ENCODE results near the gene EHD1.

Gene EHD1

DNA sequence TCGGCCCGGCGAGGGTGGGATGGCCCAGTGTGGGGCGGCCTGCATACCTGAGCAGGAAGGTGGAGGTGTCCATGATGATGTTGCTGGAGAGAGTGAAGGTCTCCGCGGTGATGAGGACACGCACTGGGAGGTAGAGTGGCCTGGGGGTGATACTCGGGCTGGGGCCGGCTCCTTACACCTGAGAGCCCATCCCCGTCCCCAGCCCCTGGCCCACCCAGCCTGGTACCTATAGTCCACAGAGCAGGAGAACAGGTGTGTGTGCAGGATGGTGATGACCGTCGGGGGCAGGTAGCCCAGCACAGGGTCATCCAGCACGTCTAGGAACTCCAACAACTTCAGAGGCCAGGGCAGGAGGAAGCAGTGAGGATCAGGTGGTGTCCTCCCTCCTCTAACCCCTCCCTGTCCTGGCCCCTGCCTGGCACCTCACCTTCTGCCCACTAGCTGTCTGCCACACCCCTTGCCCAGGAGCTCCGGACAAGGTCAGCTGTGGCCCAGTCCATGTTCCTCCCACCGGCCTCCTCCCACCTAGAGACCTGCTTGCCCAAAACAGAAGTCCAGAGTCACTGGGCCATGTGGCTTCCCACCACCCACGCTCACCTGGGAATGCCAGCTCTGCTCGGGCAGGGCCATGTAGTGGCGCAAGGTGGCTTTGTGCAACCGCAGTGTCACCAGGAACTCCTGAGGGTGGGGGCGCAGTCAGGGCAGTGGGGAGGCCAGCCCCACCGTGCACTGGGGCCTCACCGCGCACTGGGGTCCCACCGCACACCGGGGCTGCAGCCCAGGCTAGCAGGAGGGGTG lies 27.3 kb upstream of the EHD1 start:
- H3K4me3 ChIP-seq (ENCODE audit: severe bottlenecking) = no peak overlapping the region
- H3K4me1 ChIP-seq (ENCODE audit: insufficient read depth, poor library complexity, severe bottlenecking) = no peaks in the 10 kb centered on the region
- no peak for ATAC-seq (ENCODE audit: low read depth)
- no peaks in the 10 kb centered on the region for H3K9me3 ChIP-seq (ENCODE audit: severe bottlenecking)
- H3K27ac ChIP-seq (ENCODE audit: poor library complexity, severe bottlenecking) = no peak overlapping the region
- DNase-seq (ENCODE audit: low spot score) = no peak
- peaks cover 58% of the 10 kb centered on the region for H3K36me3 ChIP-seq (ENCODE audit: low read depth)
- H3K27me3 ChIP-seq (ENCODE audit: insufficient read depth, poor library complexity, severe bottlenecking) = no peaks in the 10 kb centered on the region
- no peak for TF ChIP-seq CTCF (IDR thresholded peaks at IDR 0.05; ENCODE audit: poor library complexity, severe bottlenecking)

GRCh38 chr11:64903291-64903833 lies 24.9 kb upstream of the EHD1 start:
- no peak for ATAC-seq (ENCODE audit: low read depth)
- Histone ChIP-seq H3K36me3 (ENCODE audit: low read depth) (peaks cover 45% of the 10 kb centered on the region), H3K27ac (ENCODE audit: poor library complexity, severe bottlenecking) (no peak overlapping the region), H3K9me3 (ENCODE audit: severe bottlenecking) (no peaks in the 10 kb centered on the region), H3K4me3 (ENCODE audit: severe bottlenecking) (no peak overlapping the region), H3K27me3 (ENCODE audit: insufficient read depth, poor library complexity, severe bottlenecking) (no peaks in the 10 kb centered on the region), H3K4me1 (ENCODE audit: insufficient read depth, poor library complexity, severe bottlenecking) (no peaks in the 10 kb centered on the region)
- no peak for TF ChIP-seq CTCF (IDR thresholded peaks at IDR 0.05; ENCODE audit: poor library complexity, severe bottlenecking)
- no peak for DNase-seq (ENCODE audit: low spot score)

GRCh38 chr11:64902102-64902900 lies 23.9 kb upstream of the EHD1 start:
- Histone ChIP-seq H3K9me3 (ENCODE audit: severe bottlenecking) (no peaks in the 10 kb centered on the region), H3K4me3 (ENCODE audit: severe bottlenecking) (no peak overlapping the region), H3K4me1 (ENCODE audit: insufficient read depth, poor library complexity, severe bottlenecking) (no peaks in the 10 kb centered on the region), H3K27me3 (ENCODE audit: insufficient read depth, poor library complexity, severe bottlenecking) (no peaks in the 10 kb centered on the region), H3K27ac (ENCODE audit: poor library complexity, severe bottlenecking) (no peak overlapping the region), H3K36me3 (ENCODE audit: low read depth) (peaks cover 41% of the 10 kb centered on the region)
- no peak for DNase-seq (ENCODE audit: low spot score)
- no peak for ATAC-seq (ENCODE audit: low read depth)
- no peak for TF ChIP-seq CTCF (IDR thresholded peaks at IDR 0.05; ENCODE audit: poor library complexity, severe bottlenecking)

GRCh38 chr11:64900774-64901173 lies 22.4 kb upstream of the EHD1 start:
- DNase-seq (ENCODE audit: low spot score) = no peak
- Histone ChIP-seq H3K4me3 (ENCODE audit: severe bottlenecking) (no peak overlapping the region), H3K36me3 (ENCODE audit: low read depth) (peaks cover 34% of the 10 kb centered on the region), H3K27me3 (ENCODE audit: insufficient read depth, poor library complexity, severe bottlenecking) (no peaks in the 10 kb centered on the region), H3K9me3 (ENCODE audit: severe bottlenecking) (no peaks in the 10 kb centered on the region), H3K4me1 (ENCODE audit: insufficient read depth, poor library complexity, severe bottlenecking) (no peaks in the 10 kb centered on the region), H3K27ac (ENCODE audit: poor library complexity, severe bottlenecking) (no peak overlapping the region)
- TF ChIP-seq CTCF (IDR thresholded peaks at IDR 0.05; ENCODE audit: poor library complexity, severe bottlenecking) = no peak
- no peak for ATAC-seq (ENCODE audit: low read depth)
